GM18870 (cell line): ENCODE data around the gene TOR4A.
"Not testable (repeated sequence)": the region's sequence is repeated elsewhere in the genome, so short reads cannot be mapped to it uniquely, and the experiment has no call there.

Experiments used
- ATAC-seq: cut with Tn5 transposase; IDR thresholded peaks from one replicate; pipeline ENCODE4 v1.9.1; 2021; ENCODE audit warnings: moderate library complexity; ENCODE audit not compliant: unreplicated experiment

Gene TOR4A

GRCh38 chr9:137251490-137252268, 25.8 kb upstream of the TOR4A start:
- ATAC-seq = no peak

GRCh38 chr9:137252555-137253506, 24.7 kb upstream of the TOR4A start:
- ATAC-seq = no peak

DNA sequence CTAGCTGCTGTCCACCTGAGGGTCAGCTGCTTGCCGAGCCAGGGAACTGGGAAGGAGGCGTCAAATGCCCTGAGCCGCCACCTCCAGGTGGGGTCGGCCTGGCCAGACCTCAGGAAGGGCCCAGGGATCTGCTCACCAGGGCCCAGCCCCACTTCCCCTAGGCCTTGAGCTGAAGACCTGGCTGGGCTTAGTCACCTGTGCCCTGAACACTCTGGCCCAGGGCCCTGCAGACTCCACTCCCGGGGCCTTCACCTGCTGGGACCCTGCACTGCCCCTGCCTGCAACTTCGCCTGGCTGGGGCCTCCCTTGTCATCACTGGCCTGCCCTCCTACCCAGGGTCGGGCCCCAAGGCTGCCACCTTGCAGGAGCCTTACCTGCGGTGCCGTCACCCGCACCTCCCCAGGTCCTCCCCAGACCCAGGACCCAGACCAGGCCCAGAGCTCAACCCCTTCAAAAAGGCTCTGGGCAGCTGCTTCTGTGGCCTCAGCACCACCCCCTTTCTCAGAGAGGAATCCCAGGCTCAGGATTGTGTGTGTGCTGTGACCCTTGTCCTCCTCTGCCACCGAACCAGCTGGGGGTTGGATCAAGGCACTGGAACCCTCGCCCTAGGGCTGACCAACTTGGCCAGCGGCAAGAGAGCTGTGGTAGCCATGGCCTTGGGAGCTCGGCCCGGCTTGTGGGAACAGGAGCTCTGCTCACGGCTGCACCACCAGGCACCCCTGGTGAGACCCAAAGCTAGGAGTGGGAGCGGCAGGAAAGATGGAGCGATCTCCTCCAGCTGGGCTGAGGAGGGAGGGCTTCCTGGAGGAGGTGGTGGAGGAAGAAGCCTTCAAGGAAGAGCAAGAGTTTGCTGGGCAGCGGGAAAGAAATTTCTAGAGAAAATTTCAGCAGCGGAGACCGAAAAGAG, 23.6 kb upstream of the TOR4A start:
- no peak for ATAC-seq

GRCh38 chr9:137254624-137255447, 22.7 kb upstream of the TOR4A start, which contains the start of gene NELFB:
NELFB (plus strand) TSS chr9:137255327.
- peak; percentile 45 for ATAC-seq

DNA sequence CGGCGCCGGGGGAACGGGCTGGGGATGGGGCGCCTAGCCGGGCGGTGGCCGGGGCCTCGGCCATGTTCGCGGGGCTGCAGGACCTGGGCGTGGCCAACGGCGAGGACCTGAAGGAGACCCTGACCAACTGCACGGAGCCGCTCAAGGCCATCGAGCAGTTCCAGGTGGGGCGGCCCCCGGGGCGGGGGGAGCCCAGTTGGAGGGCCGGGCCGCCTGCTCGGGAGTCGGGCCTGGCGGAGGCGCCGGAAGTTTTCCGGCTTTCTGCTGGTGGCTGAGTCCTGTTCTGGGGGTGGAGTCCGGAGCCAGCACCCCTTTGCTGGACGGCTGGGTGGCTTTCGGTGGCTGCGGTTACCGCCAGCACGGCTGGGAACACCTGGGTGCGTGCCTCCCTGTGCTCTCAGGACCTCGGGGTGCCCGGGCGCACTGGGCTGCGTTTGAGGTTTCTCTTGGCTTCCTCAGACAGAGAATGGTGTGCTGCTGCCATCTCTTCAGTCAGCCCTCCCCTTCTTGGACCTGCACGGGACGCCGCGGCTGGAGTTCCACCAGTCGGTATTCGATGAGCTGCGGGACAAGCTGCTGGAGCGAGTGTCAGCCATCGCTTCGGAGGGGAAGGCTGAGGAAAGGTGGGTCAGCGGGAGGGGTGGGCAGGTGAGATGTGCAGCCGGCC, 21.9 kb upstream of the TOR4A start:
- peak; percentile 9 for ATAC-seq

GRCh38 chr9:137256362-137256761, 21.2 kb upstream of the TOR4A start:
- no peak for ATAC-seq

- no peak for ATAC-seq
Measured at GRCh38 chr9:137256856-137257255, 20.7 kb upstream of the TOR4A start.

- not testable (repeated sequence) for ATAC-seq
Measured at GRCh38 chr9:137262173-137262908, 15.2 kb upstream of the TOR4A start.

GRCh38 chr9:137262909-137263285, 14.6 kb upstream of the TOR4A start:
- no peak for ATAC-seq

- no peak for ATAC-seq
Measured at GRCh38 chr9:137263506-137263905, 14.0 kb upstream of the TOR4A start.

DNA sequence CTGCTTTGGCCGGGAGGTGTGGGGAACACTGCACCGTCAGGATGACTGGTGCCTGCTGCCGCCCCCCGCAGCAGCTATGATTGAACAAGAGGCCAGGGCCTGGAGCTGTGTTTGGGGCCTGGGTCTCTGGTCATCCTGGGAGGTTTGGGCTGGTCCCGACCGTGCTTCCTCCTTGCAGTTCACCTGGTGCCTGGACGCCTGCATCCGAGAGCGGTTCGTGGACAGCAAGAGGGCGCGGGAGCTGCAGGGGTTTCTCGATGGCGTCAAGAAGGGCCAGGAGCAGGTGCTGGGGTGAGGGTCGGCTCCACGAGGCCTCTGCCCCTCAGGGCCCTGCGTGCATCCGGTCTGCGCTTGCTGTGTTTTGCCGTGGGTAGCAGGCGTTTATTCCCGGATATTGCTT, 13.5 kb upstream of the TOR4A start:
- no peak for ATAC-seq

DNA sequence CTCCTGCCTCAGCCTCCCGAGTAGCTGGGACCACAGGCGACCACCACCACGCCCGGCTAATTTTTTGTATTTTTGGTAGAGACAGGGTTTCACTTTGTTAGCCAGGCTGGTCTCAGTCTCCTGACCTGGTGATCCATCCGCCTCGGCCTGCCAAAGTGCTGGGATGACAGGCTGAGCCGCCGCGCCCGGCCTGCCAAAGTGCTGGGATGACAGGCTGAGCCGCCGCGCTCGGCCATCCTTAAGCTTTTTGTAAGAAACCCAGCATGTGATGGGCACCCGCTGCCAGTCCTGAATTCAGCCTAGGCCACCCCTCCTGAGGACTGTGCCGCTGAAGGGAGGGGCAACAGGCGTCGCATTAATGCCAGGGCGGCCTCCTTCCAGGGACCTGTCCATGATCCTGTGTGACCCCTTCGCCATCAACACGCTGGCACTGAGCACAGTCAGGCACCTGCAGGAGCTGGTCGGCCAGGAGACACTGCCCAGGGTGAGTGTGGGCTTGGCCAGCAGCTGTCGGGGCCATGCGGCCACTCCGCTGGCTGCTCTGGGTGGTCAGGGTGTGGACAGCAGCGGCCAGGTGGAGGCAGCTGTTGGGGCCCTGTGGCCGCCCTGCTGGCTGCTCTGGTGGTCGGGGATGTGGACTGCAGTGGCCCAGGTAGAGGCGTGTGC, 11.9 kb upstream of the TOR4A start:
- ATAC-seq = no peak

- no peak for ATAC-seq
Measured at GRCh38 chr9:137266162-137266527, 11.4 kb upstream of the TOR4A start.

GRCh38 chr9:137266585-137267453, 10.7 kb upstream of the TOR4A start:
- no peak for ATAC-seq

DNA sequence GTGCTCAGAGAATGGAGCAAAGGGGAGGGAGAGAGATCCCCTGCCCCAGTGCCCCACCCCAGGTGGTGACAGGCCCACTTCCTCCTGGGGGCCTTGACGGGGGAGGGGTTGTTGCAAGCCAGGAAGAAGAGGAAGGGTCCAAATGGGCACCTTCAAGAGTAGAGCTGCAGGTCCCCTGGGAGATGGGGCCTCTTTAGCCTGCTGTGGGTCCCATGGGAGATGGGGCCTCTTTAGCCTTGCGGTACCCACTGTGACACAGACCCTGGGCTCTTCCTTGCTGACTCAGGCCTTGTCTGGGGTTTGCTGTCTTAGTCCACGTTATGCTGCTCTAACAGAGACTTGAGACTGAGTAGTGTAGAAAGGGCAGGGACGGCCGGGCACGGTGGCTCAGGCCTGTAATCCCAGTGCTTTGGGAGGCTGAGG, 9.6 kb upstream of the TOR4A start:
- ATAC-seq = no peak

DNA sequence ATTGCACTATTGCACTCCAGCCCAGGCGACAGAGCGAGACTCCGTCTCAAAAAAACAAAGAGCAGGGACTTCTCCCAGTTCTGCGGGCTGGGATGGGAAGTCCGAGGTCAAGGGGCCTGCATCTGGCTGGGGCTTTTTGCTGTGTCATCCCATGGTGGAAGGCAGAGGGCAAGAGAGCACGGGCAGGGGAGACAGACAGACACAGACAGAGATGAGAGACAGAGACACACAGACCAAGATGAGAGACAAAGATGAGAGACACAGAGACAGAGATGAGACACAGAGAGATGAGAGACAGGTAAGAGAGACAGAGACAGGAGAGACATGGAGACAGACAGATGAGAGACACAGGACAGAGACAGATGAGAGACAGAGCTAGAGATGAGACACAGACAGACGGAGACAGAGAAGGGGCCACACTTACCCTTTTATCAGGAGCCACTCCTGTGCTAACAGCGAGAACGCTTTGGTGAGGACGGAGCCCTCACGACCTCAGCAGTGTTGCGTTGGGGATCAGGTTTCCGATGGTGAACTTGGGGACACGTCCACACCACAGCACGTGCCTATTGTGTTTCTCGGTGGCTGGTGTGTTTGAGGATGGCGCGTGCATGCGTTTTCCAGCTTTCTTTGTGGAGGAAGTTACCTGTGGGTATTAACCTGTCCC, 8.9 kb upstream of the TOR4A start:
- no peak for ATAC-seq
